Smooth muscle cell of the pulmonary artery (primary cell): Measurements from ENCODE around the gene TAF11L2. TPM values are rescaled to one million over a fixed set of nuclear protein-coding genes. Genes with fewer than 3 reads are reported as not detected.

ENCODE experiments used
- total RNA-seq: library from RNA; depleted of rRNA; stranded (reverse); fragments of >200 nt; gene quantifications from 2 replicates; pipeline ENCODE4 v1.2.3, GENCODE V29; 2014

TAF11L2 gene
- not detected in 2 replicates for total RNA-seq

GRCh38 chr5:17497931-17498330, at the start of gene TAF11L2:
TSS of gene TAF11L2 (plus strand) at chr5:17498231.

DNA sequence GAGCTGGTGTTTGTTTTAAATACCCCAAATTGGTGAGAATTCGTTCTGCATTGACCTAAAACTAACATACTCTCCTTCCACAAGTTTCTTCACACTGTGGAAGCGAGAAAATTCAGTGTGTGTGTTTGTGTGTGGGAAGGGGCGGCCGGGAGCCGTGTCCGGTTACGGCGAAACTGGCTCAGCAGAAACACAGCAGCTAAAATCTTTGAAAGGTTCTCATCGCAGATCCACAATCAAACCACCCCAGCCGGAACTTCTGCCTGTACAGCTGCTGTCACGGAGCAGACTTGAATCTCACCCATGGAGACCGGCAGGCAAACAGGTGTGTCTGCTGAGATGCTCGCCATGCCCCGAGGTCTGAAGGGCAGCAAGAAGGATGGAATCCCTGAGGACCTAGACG, 20.0 kb downstream of the TAF11L2 start, which contains the start of gene TAF11L3:
Gene TAF11L3, plus strand, starts transcription at position 301 of the 400 bp plus-strand sequence.

DNA sequence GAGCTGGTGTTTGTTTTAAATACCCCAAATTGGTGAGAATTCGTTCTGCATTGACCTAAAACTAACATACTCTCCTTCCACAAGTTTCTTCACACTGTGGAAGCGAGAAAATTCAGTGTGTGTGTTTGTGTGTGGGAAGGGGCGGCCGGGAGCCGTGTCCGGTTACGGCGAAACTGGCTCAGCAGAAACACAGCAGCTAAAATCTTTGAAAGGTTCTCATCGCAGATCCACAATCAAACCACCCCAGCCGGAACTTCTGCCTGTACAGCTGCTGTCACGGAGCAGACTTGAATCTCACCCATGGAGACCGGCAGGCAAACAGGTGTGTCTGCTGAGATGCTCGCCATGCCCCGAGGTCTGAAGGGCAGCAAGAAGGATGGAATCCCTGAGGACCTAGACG, 23.5 kb downstream of the TAF11L2 start, which contains the start of gene TAF11L4:
Gene TAF11L4, plus strand, starts transcription at position 301 of the 400 bp plus-strand sequence.

DNA sequence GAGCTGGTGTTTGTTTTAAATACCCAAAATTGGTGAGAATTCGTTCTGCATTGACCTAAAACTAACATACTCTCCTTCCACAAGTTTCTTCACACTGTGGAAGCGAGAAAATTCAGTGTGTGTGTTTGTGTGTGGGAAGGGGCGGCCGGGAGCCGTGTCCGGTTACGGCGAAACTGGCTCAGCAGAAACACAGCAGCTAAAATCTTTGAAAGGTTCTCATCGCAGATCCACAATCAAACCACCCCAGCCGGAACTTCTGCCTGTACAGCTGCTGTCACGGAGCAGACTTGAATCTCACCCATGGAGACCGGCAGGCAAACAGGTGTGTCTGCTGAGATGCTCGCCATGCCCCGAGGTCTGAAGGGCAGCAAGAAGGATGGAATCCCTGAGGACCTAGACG, 26.9 kb downstream of the TAF11L2 start, which contains the start of gene TAF11L5:
Gene TAF11L5, plus strand, starts transcription at position 301 of the 400 bp plus-strand sequence.

GRCh38 chr5:17528369-17528768, 30.3 kb downstream of the TAF11L2 start, which contains the start of gene TAF11L6:
TSS of gene TAF11L6 (plus strand) at chr5:17528669.

Other genes starting within 250 kb of the TAF11L2 start
- gene TAF11L3, start 20.1 kb downstream of the TAF11L2 start, total RNA-seq: not detected in 2 replicates
- not detected in 2 replicates for gene TAF11L4, start 23.6 kb downstream of the TAF11L2 start, total RNA-seq
- gene TAF11L5, start 27.0 kb downstream of the TAF11L2 start, total RNA-seq: not detected in 2 replicates
- not detected in 2 replicates for gene TAF11L6, start 30.4 kb downstream of the TAF11L2 start, total RNA-seq
- gene TAF11L7, start 87.5 kb downstream of the TAF11L2 start, total RNA-seq: not detected in 2 replicates
- not detected in 2 replicates for gene TAF11L8, start 92.7 kb downstream of the TAF11L2 start, total RNA-seq
- gene TAF11L9, start 96.2 kb downstream of the TAF11L2 start, total RNA-seq: not detected in 2 replicates
- gene TAF11L10, start 99.6 kb downstream of the TAF11L2 start, total RNA-seq: not detected in 2 replicates
- gene TAF11L11, start 106.0 kb downstream of the TAF11L2 start, total RNA-seq: not detected in 2 replicates
- gene TAF11L12, start 112.2 kb downstream of the TAF11L2 start, total RNA-seq: not detected in 2 replicates
- not detected in 2 replicates for gene TAF11L13, start 133.9 kb downstream of the TAF11L2 start, total RNA-seq
- gene TAF11L14, start 136.2 kb downstream of the TAF11L2 start, total RNA-seq: not detected in 2 replicates